MCF 10A (cell line): ENCODE results near the gene PARD6A. TPM values are rescaled to one million over a fixed set of nuclear protein-coding genes. Genes with fewer than 3 reads are reported as not detected.
A peak's percentile ranks its signal among the peaks of the same experiment; 100 is the strongest.

Experiments
- BruUV-seq: library from RNA; stranded (reverse); fragments of 400-500 nt; replicated peaks from 2 replicates; lab custom pipeline; 2021; lab: Mats Ljungman, UMichigan
- CTCF ChIA-PET: fragments of 300-600 bp; sonication (Branson Sonifier 250); formaldehyde crosslinking; extraction: SDS; loops from one replicate; lab custom pipeline; 2021; ENCODE audit warnings: antibody characterized with exemption, inconsistent platforms; lab: Yijun Ruan, JAX
- POLR2A ChIA-PET: fragments of 300-600, 350-650 bp; sonication (Branson Sonifier 250); formaldehyde crosslinking; extraction: SDS; loops from one replicate; lab custom pipeline; 2020; ENCODE audit warnings: antibody characterized with exemption, inconsistent platforms; lab: Yijun Ruan, JAX
- DNase-seq: peaks from one replicate; pipeline ENCODE4 v3.0.0-alpha.2; 2018; ENCODE audit not compliant: unreplicated experiment
- H3K27ac Mint-ChIP-seq: one replicate; pipeline ENCODE4 v1.8.0; 2022; ENCODE audit warnings: mild to moderate bottlenecking, low read depth, mixed read lengths; ENCODE audit not compliant: unreplicated experiment
- H3K27me3 Mint-ChIP-seq: one replicate; pipeline ENCODE4 v1.8.0; 2022; ENCODE audit warnings: mixed read lengths; ENCODE audit not compliant: insufficient read depth, unreplicated experiment
- H3K36me3 Mint-ChIP-seq: one replicate; pipeline ENCODE4 v1.8.0; 2022; ENCODE audit warnings: mild to moderate bottlenecking, moderate library complexity, mixed read lengths; ENCODE audit not compliant: insufficient read depth, unreplicated experiment
- H3K4me1 Mint-ChIP-seq: one replicate; pipeline ENCODE4 v1.8.0; 2022; ENCODE audit warnings: mixed read lengths; ENCODE audit not compliant: insufficient read depth, unreplicated experiment
- H3K4me3 Mint-ChIP-seq: one replicate; pipeline ENCODE4 v1.8.0; 2022; ENCODE audit warnings: mild to moderate bottlenecking, moderate library complexity, mixed read lengths; ENCODE audit not compliant: unreplicated experiment
- H3K9me3 Mint-ChIP-seq: one replicate; pipeline ENCODE4 v1.8.0; 2022; ENCODE audit warnings: mixed read lengths; ENCODE audit not compliant: unreplicated experiment
- CTCF ChIP-seq: fragments of 200-600 bp; IDR thresholded peaks from one replicate; pipeline ENCODE4 v1.8.0; 2022; ENCODE audit warnings: antibody characterized with exemption, mild to moderate bottlenecking; ENCODE audit not compliant: unreplicated experiment
- intact Hi-C: fragments of 100-400 bp; cut with micrococcal nuclease; formaldehyde crosslinking; loops from 2 replicates; pipeline ENCODE4 v1.14.1; 2022
- total RNA-seq: library from RNA; stranded (reverse); gene quantifications from 2 replicates; pipeline ENCODE4 v1.2.3, GENCODE V29; 2022

The PARD6A gene
- total RNA-seq, 1 experiment from 2014 or later: 4.5 TPM

DNA sequence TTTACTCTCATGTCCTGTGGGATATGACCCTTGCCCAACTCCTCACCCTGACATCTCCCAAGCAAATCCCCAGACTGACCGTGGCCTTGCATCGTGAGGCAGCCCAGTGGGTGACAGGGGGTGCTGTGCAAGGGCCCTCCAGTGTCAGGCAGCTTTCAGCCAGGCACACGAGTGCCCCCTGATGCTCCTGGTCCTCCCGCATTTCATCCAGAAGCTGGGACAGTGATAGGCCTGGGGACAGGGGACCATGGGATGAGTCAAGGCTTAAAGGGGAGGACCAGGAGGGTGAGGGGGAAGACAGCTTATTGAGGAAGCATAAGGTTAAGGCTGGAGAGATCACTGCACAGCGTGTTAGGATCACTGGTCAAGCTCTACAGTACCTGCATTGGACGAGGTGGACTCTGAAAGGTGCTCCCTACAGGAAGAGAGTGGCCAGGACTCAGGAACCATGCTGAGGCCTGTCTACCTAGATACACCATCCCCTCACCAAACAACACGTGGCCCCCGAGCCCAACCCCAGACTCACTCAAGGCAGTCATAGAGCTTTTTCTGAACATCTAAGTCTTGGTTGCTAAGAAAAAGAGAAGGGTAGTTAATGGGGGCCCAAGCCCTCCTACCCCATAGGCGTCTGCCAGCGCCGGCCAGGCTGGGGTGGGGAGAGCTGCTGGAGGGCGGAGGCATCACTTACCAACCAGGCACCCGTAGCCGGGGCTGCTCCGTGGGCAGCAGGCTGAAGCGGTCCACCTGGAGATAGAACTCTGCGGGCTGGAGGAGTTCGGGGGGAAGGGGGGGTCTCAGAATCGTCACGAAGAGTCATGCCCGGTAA, 1.7 kb upstream of the PARD6A start:
- no TSS peak for BruUV-seq
- peak overlapping the region; percentile 86 for H3K4me3 Mint-ChIP-seq
- H3K27ac Mint-ChIP-seq: peak overlapping the region; percentile 97
- ChIA-PET CTCF (interaction anchor here (1.0 to 1.8 kb wide), 3 partner anchors 8 to 138 kb away, joined by 3 to 9 read pairs (median 8); no protein-coding TSS in a partner anchor), POLR2A (interaction anchor here (0.6 to 2.2 kb wide), 7 partner anchors 33 to 577 kb away, joined by 3 to 23 read pairs (median 5); partner anchors contain the start of genes CTCF and ESRP2)
- no peak for DNase-seq
- intact Hi-C loops: no loop called here
- TF ChIP-seq CTCF: no peak
- H3K9me3 Mint-ChIP-seq: no peaks in the 10 kb centered on the region
- no peaks in the 10 kb centered on the region for H3K27me3 Mint-ChIP-seq
- peaks cover 6% of the 10 kb centered on the region for H3K4me1 Mint-ChIP-seq
- peaks cover 6% of the 10 kb centered on the region for H3K36me3 Mint-ChIP-seq

- Mint-ChIP-seq H3K4me1 (peaks cover 6% of the 10 kb centered on the region), H3K4me3 (peak within 1 kb of the TSS; percentile 86), H3K27ac (peak within 1 kb of the TSS; percentile 97), H3K36me3 (peaks cover 3% of the 10 kb centered on the region), H3K27me3 (no peaks in the 10 kb centered on the region), H3K9me3 (no peaks in the 10 kb centered on the region)
- BruUV-seq: TSS peak; percentile 44
- DNase-seq: peak; percentile 94
- TF ChIP-seq CTCF: no peak
- ChIA-PET POLR2A (interaction anchor here (0.5 to 2.2 kb wide), 24 partner anchors 10 to 716 kb away, joined by 3 to 23 read pairs (median 4); partner anchors contain the start of genes ATP6V0D1, CENPT, CTCF and ESRP2), CTCF (interaction anchor here (0.5 to 2.4 kb wide), 9 partner anchors 13 to 282 kb away, joined by 3 to 12 read pairs (median 4); partner anchors contain the start of gene CTCF)
- intact Hi-C loops: loop anchor here (2.0 kb wide), 1 partner anchor 139 kb away; no protein-coding TSS in a partner anchor
Measured at GRCh38 chr16:67659675-67660563, 841 bp upstream of the PARD6A start, which contains the start of gene ACD. ACD (minus strand) TSS chr16:67660260; CDS start chr16:67660220, 40 bp downstream.

DNA sequence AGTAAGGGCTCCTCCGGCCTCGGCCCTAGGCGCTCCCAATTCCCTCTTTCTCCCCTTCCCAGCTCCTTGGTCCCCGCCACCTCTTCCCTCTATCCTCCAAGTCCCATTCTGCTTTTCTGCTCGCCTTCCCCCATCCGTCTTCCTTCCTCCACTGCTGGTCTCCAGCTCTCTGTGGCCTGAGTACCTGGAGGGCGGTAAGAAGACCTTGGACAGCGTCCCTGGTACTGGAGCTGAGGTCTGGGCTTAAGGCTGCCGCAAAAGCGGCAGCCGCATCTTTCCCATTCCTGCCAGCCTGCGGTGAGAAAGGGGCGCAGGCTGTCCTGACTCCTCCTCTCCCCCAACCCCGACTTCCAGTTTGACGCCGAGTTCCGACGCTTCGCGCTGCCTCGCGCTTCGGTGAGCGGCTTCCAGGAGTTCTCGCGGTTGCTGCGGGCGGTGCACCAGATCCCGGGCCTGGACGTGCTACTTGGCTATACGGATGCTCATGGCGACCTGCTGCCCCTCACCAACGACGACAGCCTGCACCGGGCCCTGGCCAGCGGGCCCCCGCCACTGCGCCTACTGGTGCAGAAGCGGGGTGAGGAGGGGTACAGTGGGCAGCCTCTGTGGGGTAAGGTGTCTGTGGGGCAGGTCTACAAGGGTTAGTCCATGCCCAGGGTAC, 471 bp downstream of the PARD6A start:
- Mint-ChIP-seq H3K27me3 (no peaks in the 10 kb centered on the region), H3K4me1 (peaks cover 6% of the 10 kb centered on the region), H3K4me3 (peak overlapping the region; percentile 86), H3K9me3 (no peaks in the 10 kb centered on the region), H3K27ac (peak overlapping the region; percentile 97), H3K36me3 (no peaks in the 10 kb centered on the region)
- TF ChIP-seq CTCF: no peak
- BruUV-seq: no TSS peak
- ChIA-PET POLR2A (interaction anchor here (1.2 to 2.2 kb wide), 4 partner anchors 20 to 89 kb away, joined by 3 to 11 read pairs (median 6); partner anchors contain the start of gene GFOD2), CTCF (interaction anchor here (1.6 to 2.4 kb wide), 2 partner anchors 11 to 99 kb away, joined by 5 to 12 read pairs; partner anchors contain the start of gene CTCF)
- intact Hi-C loops: loop anchor here (2.0 kb wide), 1 partner anchor 140 kb away; no protein-coding TSS in a partner anchor
- peak; percentile 15 for DNase-seq
